ENCODE data around the gene EEF1AKMT1. TPM values are rescaled to one million over a fixed set of nuclear protein-coding genes. Genes with fewer than 3 reads are reported as not detected.

The EEF1AKMT1 gene
- total RNA-seq, 2 experiments from 2014 or later = 1.9 to 2.5 TPM

DNA sequence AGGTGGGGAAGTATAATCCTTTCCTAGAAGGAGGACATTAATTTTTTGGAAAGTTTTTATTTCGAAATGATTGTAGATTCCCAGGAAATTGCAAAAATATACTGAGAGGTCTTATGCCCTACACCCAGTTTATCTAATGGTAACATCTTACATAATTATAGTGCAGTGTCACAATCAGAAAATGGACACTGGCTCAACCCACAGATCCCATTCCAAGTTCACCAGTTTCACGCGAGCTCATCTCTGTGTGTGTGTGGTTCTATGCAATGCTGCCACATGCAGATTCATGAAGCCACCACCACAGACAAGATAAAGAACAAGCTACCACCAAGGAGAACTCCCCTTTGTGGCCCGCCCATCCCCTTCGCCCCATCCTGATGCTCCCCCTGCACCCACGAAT lies 45.9 kb downstream of the EEF1AKMT1 start:
- Mint-ChIP-seq H3K4me3 (no peak overlapping the region), H3K36me3 (ENCODE audit: low read depth) (peaks cover 29% of the 10 kb centered on the region), H3K27ac (no peak overlapping the region), H3K27me3 (no peaks in the 10 kb centered on the region), H3K9me3 (no peaks in the 10 kb centered on the region), H3K4me1 (ENCODE audit: low read depth) (no peaks in the 10 kb centered on the region)
- POLR2A ChIA-PET = no interaction called here
- Histone ChIP-seq H3K36me3 (ENCODE audit: insufficient read depth, low read length) (no peaks in the 10 kb centered on the region), H3K9me3 (ENCODE audit: control insufficient read depth in 1 of 2, insufficient read depth in 1 of 2, low read length in 2 of 2) (no peaks in the 10 kb centered on the region), H3K4me1 (ENCODE audit: insufficient read depth, low read length) (no peaks in the 10 kb centered on the region), H3K27ac (ENCODE audit: low read depth in 1 of 2, low read length in 2 of 2) (no peak overlapping the region), H3K4me3 (ENCODE audit: low read length) (no peak overlapping the region), H3K27me3 (ENCODE audit: control insufficient read depth in 1 of 2, insufficient read depth in 2 of 2, low read length in 2 of 2) (no peaks in the 10 kb centered on the region)
- ATAC-seq (ENCODE audit: poor library complexity) (no peak), DNase-seq (no peak)
- intact Hi-C loops (cut with DNase I, micrococcal nuclease) = no loop called here
- TF ChIP-seq, protein P1, sequence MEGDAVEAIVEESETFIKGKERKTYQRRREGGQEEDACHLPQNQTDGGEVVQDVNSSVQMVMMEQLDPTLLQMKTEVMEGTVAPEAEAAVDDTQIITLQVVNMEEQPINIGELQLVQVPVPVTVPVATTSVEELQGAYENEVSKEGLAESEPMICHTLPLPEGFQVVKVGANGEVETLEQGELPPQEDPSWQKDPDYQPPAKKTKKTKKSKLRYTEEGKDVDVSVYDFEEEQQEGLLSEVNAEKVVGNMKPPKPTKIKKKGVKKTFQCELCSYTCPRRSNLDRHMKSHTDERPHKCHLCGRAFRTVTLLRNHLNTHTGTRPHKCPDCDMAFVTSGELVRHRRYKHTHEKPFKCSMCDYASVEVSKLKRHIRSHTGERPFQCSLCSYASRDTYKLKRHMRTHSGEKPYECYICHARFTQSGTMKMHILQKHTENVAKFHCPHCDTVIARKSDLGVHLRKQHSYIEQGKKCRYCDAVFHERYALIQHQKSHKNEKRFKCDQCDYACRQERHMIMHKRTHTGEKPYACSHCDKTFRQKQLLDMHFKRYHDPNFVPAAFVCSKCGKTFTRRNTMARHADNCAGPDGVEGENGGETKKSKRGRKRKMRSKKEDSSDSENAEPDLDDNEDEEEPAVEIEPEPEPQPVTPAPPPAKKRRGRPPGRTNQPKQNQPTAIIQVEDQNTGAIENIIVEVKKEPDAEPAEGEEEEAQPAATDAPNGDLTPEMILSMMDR (IDR thresholded peaks at IDR 0.05) = no peak
- CTCF ChIA-PET = interaction anchor here (0.6 kb wide), 1 partner anchor 17 kb away, joined by 4 read pairs; no protein-coding TSS in a partner anchor

DNA sequence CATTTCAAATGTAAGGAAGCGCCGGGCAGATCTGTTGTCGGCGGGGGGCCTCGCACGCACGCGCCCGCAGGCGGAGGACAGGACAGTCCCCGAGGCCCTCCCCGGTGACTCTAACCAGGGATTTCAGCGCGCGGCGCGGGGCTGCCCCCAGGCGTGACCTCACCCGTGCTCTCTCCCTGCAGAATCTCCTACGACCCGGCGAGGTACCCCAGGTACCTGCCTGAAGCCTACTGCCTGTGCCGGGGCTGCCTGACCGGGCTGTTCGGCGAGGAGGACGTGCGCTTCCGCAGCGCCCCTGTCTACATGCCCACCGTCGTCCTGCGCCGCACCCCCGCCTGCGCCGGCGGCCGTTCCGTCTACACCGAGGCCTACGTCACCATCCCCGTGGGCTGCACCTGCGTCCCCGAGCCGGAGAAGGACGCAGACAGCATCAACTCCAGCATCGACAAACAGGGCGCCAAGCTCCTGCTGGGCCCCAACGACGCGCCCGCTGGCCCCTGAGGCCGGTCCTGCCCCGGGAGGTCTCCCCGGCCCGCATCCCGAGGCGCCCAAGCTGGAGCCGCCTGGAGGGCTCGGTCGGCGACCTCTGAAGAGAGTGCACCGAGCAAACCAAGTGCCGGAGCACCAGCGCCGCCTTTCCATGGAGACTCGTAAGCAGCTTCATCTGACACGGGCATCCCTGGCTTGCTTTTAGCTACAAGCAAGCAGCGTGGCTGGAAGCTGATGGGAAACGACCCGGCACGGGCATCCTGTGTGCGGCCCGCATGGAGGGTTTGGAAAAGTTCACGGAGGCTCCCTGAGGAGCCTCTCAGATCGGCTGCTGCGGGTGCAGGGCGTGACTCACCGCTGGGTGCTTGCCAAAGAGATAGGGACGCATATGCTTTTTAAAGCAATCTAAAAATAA lies 52.1 kb downstream of the EEF1AKMT1 start:
- ChIA-PET CTCF (no interaction called here), POLR2A (interaction anchor here (0.8 to 1.0 kb wide), 2 partner anchors 51 to 52 kb away, joined by 3 read pairs; partner anchors contain the start of gene EEF1AKMT1)
- peak in 1 of 14 experiments; percentile 5 for DNase-seq

DNA sequence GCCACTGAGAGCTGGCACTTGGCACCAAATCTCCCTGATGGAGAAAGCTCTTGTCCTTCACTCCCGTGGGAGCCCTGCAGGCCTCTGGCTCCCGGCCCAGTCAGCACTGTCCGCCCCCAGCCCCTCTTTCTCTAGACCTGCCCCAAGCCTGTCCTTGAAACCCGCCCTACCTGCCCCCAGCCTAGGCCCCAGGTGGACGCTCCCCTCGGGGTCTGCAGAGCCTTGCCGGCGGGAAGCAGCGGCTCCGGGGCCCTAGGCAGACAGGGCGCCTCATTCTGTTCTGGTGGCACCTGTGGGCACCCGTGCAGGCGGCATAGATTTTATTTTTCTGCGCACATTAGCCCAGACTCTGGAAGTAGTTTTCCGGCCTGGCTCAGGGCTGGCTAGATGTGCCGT lies 52.7 kb downstream of the EEF1AKMT1 start:
- Histone ChIP-seq H3K4me1 (ENCODE audit: insufficient read depth, low read length) (peaks cover 11% of the 10 kb centered on the region), H3K27ac (ENCODE audit: low read depth in 1 of 2, low read length in 2 of 2) (no peak overlapping the region), H3K36me3 (ENCODE audit: insufficient read depth, low read length) (no peaks in the 10 kb centered on the region), H3K9me3 (ENCODE audit: control insufficient read depth in 1 of 2, insufficient read depth in 1 of 2, low read length in 2 of 2) (peaks cover 0 to 7% of the 10 kb centered on the region in 2 experiments), H3K27me3 (ENCODE audit: control insufficient read depth in 1 of 2, insufficient read depth in 2 of 2, low read length in 2 of 2) (peaks cover 18 to 24% of the 10 kb centered on the region in 2 experiments), H3K4me3 (ENCODE audit: low read length) (no peak overlapping the region)
- no peaks in the 10 kb centered on the region for H3K4me1 Mint-ChIP-seq (ENCODE audit: low read depth)
- POLR2A ChIA-PET = no interaction called here
- no peaks in the 10 kb centered on the region for H3K27me3 Mint-ChIP-seq
- no peaks in the 10 kb centered on the region for H3K9me3 Mint-ChIP-seq
- intact Hi-C loops (cut with DNase I, micrococcal nuclease) = no loop called here
- ATAC-seq (ENCODE audit: poor library complexity) (no peak), DNase-seq (no peak)
- TF ChIP-seq, protein P1 (IDR thresholded peaks at IDR 0.05) = no peak
- CTCF ChIA-PET = no interaction called here
- H3K36me3 Mint-ChIP-seq (ENCODE audit: low read depth) = no peaks in the 10 kb centered on the region
- H3K27ac Mint-ChIP-seq = no peak overlapping the region
- no peak overlapping the region for H3K4me3 Mint-ChIP-seq

More for the DNA sequence above, 52.1 kb downstream of the EEF1AKMT1 start:
- intact Hi-C loops (cut with DNase I, micrococcal nuclease) = no loop called here
- Mint-ChIP-seq H3K9me3 (no peaks in the 10 kb centered on the region), H3K4me3 (no peak overlapping the region), H3K27me3 (no peaks in the 10 kb centered on the region), H3K4me1 (ENCODE audit: low read depth) (no peaks in the 10 kb centered on the region), H3K27ac (no peak overlapping the region), H3K36me3 (ENCODE audit: low read depth) (peaks cover 4% of the 10 kb centered on the region)
- Histone ChIP-seq H3K27ac (ENCODE audit: low read depth in 1 of 2, low read length in 2 of 2) (no peak overlapping the region), H3K27me3 (ENCODE audit: control insufficient read depth in 1 of 2, insufficient read depth in 2 of 2, low read length in 2 of 2) (peaks cover 18 to 24% of the 10 kb centered on the region in 2 experiments), H3K9me3 (ENCODE audit: control insufficient read depth in 1 of 2, insufficient read depth in 1 of 2, low read length in 2 of 2) (peaks cover 0 to 7% of the 10 kb centered on the region in 2 experiments), H3K4me1 (ENCODE audit: insufficient read depth, low read length) (peaks cover 11% of the 10 kb centered on the region), H3K36me3 (ENCODE audit: insufficient read depth, low read length) (no peaks in the 10 kb centered on the region), H3K4me3 (ENCODE audit: low read length) (peak overlapping the region; percentile 12)
- TF ChIP-seq, protein P1 (IDR thresholded peaks at IDR 0.05) = no peak
- ATAC-seq (ENCODE audit: poor library complexity) = peak; percentile 29
